K562 (cell line): ENCODE results near the gene ENOX2. TPM values are rescaled to one million over a fixed set of nuclear protein-coding genes. Genes with fewer than 3 reads are reported as not detected.

Experiments
- EHMT2 ChIP-seq: fragments of 450-650 bp; IDR thresholded peaks from 2 replicates; pipeline ENCODE4 v1.6.1; 2018; ENCODE audit warnings: antibody characterized with exemption
- FOXM1 ChIP-seq, 2 experiments: fragments of 450-650 bp in 1 of 2; sonication (generic) in 1 of 2; formaldehyde crosslinking in 1 of 2; IDR thresholded peaks; 2 replicates each; pipeline versions ENCODE4 v1.6.1 to v1.9.0; 2017 to 2022; ENCODE audit warnings: low read depth in 2 of 2, mild to moderate bottlenecking in 2 of 2, missing genetic modification reagents in 1 of 2, moderate library complexity in 1 of 2
- POLR2H ChIP-seq: IDR thresholded peaks from 2 replicates; pipeline ENCODE4 v1.6.1; 2016; ENCODE audit warnings: missing genetic modification characterization, low read depth, mild to moderate bottlenecking, control low read depth, missing compliant biosample characterization, moderate library complexity
- VEZF1 ChIP-seq: fragments of 200-800 bp; sonication (Bioruptor generic); IDR thresholded peaks from 2 replicates; pipeline ENCODE4 v1.6.1; 2017; ENCODE audit warnings: missing genetic modification characterization, missing compliant biosample characterization
- ZBTB40 ChIP-seq, 2 experiments: fragments of 450-650 bp in 1 of 2; sonication (generic) in 1 of 2; formaldehyde crosslinking in 1 of 2; IDR thresholded peaks; 2 replicates each; pipeline versions ENCODE4 v1.7.1 to v1.9.0; 2016 to 2022; ENCODE audit warnings: inconsistent platforms in 1 of 2, mild to moderate bottlenecking in 1 of 2, missing genetic modification reagents in 1 of 2
- ZNF551 ChIP-seq: fragments of 250-450 bp; sonication (Bioruptor Pico); IDR thresholded peaks from 2 replicates; pipeline ENCODE4 v1.5.0; 2021; ENCODE audit warnings: mild to moderate bottlenecking, moderate library complexity
- polyA plus RNA-seq, 8 experiments: library from polyadenylated mRNA; depleted of rRNA in 4 of 8; stranded (reverse) in 5 of 8; unstranded in 3 of 8; fragments of >200 nt; fragmentation: Nextera tagmentation in 2 of 8; fragmentation: Illumina TruSeq in 1 of 8; extraction: Ambion mirVana in 2 of 8; extraction: Trizol in 1 of 8; gene quantifications; 2 replicates each; pipeline versions ENCODE4 v1.2.1 to v1.2.3, GENCODE V29; 2011 to 2014; ENCODE audit warnings: inconsistent platforms in 1 of 8, missing spikeins in 1 of 8
- total RNA-seq, 7 experiments: library from RNA; depleted of rRNA in 6 of 7; stranded (reverse); fragments of >200 nt in 6 of 7; fragmentation: Illumina TruSeq in 2 of 7; extraction: Trizol in 2 of 7; gene quantifications; 2 replicates each; pipeline versions ENCODE4 v1.2.1 to v1.2.3, GENCODE V29; 2011 to 2021; ENCODE audit warnings: low replicate concordance in 1 of 7
- TF ChIP-seq, protein P1 (sequence below): fragments of 450-650 bp; conservative IDR thresholded peaks from 2 replicates; pipeline ENCODE4 v1.6.1; 2016; ENCODE audit warnings: missing genetic modification characterization, low read depth, mild to moderate bottlenecking, missing compliant biosample characterization, moderate library complexity

The ENOX2 gene
- total and polyA plus RNA-seq, 9 of the 15 experiments (the other 6 are each of a cell fraction or from before 2014, with no cell fraction given): 6.1 to 24.0 (median 13.8) TPM

GRCh38 chrX:130952266-130953043 lies 49.4 kb upstream of the ENOX2 start (continued):
- no peak for TF ChIP-seq ZBTB40 (IDR thresholded peaks at IDR 0.05)
- TF ChIP-seq ZBTB40 (CRISPR knock-in tag; IDR thresholded peaks at IDR 0.05): no peak
- TF ChIP-seq, protein P1, sequence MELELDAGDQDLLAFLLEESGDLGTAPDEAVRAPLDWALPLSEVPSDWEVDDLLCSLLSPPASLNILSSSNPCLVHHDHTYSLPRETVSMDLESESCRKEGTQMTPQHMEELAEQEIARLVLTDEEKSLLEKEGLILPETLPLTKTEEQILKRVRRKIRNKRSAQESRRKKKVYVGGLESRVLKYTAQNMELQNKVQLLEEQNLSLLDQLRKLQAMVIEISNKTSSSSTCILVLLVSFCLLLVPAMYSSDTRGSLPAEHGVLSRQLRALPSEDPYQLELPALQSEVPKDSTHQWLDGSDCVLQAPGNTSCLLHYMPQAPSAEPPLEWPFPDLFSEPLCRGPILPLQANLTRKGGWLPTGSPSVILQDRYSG (tag): no peak
- peak; percentile 60; the same call in 1 of the 2 replicates for TF ChIP-seq EHMT2
- TF ChIP-seq FOXM1 (IDR thresholded peaks at IDR 0.05; ENCODE audit: low read depth): peak; percentile 87
- TF ChIP-seq FOXM1 (CRISPR knock-in tag; IDR thresholded peaks at IDR 0.05; ENCODE audit: low read depth): no peak
- TF ChIP-seq POLR2H (tag): no peak
- TF ChIP-seq VEZF1 (CRISPR knock-in tag): peak; percentile 48
- no peak for TF ChIP-seq ZNF551
